Activated CD4-positive, CD25-positive, alpha-beta regulatory T cell (primary cell): ENCODE results near the gene FGF12.
"Not testable (repeated sequence)": the region's sequence is repeated elsewhere in the genome, so short reads cannot be mapped to it uniquely, and the experiment has no call there.

ENCODE experiments used
- DNase-seq, 4 experiments: peaks; one replicate each; lab custom pipeline; 2025; lab: John Stamatoyannopoulos, UW

FGF12 gene

GRCh38 chr3:192727032-192727847, at the start of gene FGF12:
Gene FGF12, minus strand, starts transcription at chr3:192727541.
- no peak for DNase-seq

- DNase-seq: not testable (repeated sequence)
Observed at GRCh38 chr3:192774341-192774740, 47.0 kb upstream of the FGF12 start.

DNA sequence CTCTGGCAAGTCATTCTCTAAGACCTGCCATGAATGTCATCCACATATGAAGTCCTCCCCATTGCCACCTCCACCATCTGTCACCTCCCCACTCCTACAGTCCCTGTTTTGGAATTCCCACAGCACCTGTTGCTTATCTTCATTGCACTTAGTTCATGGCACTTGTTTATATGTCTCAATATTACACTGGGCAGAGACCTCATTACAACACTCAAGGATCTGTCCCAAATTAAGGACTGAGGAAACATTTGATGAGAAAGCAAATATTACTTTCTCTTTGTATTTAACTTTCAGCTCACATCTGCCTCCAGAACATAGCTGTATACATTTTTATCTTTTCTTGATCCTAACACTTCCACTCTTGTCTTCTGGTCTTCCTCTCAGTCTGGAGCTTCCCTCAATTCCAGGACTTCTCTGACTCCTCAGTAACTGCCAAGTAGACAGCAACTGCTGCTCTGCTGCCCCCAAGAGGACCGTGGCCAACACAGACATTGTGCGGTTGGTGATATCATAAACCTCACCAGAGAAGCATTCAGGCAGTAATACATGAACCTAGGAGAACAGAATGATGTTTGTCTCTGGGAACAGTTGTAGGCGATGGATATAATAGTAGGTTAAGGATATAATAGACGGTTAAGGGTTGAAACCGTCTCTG, 45.0 kb upstream of the FGF12 start:
- no peak for DNase-seq

- no peak for DNase-seq
Observed at GRCh38 chr3:192758654-192759053, 31.3 kb upstream of the FGF12 start.

- DNase-seq: no peak
Observed at GRCh38 chr3:192751148-192751547, 23.8 kb upstream of the FGF12 start.

DNA sequence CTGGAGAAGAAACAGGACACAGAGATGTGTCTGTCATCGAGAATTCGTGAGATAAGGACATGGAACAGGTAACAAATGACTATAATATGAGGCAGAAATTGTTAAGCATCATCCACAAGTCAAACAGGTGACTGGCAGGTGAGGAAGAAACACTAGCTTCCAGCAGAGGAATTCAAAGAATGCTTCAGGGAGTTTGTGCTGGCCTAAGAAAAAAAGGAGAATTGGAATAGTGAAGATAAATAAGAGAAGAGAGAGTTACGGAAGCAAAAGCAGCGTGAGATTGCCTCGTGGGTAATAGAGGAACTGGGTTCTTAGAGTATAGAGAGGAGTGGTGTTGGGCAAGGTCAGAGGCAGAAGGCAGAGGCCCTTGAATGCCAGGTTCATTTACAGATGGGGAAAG, 22.9 kb upstream of the FGF12 start:
- no peak for DNase-seq

DNA sequence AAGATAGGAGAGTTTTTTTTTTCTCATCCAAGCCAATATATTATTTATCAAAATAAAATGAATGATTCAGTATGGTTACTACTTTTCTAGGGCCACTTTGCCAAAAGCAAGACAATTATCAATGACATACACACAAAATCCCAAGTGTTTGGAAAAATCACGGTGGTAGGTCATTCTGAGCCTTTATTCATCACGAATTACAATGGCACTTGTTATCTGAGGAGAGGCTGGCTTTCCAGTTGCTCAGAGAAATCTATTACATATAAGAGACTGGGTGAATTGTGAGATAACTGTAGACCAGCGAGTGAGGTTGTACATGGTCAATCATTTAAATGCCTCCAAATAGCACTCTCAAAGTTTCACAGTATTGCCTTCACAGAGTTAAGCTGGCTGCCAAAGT, 20.4 kb upstream of the FGF12 start:
- DNase-seq: no peak

DNA sequence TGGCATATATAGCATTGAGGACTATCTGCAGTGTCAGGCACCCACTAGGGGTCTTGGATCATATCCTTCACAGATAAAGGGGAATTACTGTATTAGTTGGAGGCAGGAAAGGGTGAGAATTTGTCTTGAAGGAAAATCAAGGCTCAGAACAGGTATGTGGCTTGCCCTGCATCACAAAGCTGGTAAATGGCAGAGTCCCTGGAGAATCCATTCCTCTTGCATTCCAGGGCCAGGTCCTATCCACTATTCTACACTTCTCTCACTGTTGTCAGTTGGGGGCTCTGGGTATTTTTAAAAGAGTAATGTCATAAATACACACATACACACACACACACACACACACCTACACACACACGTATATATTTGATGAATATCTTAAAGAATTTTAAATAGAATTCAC, 19.8 kb upstream of the FGF12 start:
- no peak for DNase-seq

DNA sequence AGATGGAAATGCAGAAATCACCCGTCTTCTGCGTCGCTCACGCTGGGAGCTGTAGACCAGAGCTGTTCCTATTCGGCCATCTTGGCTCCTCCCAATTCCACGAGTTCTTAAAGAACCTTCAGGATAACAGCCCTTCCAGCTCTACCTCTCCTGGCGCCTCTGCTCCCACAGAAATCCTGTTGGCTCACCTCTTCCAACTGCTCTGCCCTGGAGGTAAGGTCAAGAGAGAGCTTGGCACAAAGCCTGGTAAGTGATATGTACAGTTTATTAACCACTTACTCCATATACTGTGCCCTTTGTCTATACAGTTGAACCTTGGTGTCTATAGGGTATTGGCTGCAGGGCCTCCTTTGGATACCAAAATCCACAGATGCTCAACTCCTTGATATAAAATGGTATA, 17.8 kb upstream of the FGF12 start:
- DNase-seq: no peak

DNA sequence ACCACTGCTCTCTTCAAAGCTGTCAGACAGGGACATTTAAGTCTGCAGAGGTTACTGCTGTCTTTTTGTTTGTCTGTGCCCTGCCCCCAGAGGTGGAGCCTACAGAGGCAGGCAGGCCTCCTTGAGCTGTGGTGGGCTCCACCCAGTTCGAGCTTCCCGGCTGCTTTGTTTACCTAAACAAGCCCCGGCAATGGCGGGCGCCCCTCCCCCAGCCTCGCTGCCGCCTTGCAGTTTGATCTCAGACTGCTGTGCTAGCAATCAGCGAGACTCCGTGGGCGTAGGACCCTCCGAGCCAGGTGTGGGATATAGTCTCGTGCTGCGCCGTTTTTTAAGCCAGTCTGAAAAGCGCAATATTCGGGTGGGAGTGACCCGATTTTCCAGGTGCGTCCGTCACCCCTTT, 17.3 kb upstream of the FGF12 start:
- DNase-seq: not testable (repeated sequence)

DNA sequence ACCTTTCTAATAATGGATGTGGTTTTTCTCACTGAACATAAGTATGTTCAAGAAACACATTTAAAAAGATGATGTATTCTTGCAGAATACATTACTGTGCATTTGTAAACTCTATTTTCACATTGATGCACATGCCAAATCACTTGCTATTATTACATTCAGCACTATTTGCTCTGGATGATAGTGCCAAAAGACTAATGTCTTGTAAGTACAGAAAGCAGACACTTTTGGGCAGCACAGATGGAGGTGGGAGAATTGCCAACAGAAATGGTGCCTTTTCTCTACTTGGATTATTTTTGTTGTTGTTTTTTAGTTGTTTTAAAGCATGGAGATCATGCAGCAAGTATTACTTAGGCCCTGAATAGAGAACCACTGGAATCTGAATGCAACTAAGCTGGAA, 10.2 kb upstream of the FGF12 start:
- no peak for DNase-seq

DNA sequence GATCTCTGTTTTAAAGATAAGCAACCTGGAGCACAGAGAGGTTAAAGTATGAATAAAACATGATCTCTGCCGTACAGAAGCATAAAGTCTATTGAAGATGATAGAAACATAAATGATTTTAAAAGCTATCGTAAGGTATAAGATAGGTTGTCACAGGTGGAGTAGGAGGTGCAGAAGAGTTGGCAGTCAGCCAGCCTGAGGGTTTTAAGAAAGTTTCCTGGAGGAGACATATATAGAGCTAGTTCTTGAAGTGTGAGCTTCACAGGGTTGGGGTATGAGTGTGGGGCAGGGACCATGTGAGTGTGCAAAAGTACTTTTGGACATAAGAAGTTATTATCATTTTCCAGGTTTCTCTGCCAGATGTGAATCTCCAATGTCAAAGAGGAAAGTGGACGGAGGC, 3.9 kb upstream of the FGF12 start:
- no peak for DNase-seq

- no peak for DNase-seq
Observed at GRCh38 chr3:192726385-192726784, 956 bp downstream of the FGF12 start.

- no peak for DNase-seq
Observed at GRCh38 chr3:192719964-192720363, 7.4 kb downstream of the FGF12 start.

- DNase-seq: no peak
Observed at GRCh38 chr3:192718156-192718555, 9.2 kb downstream of the FGF12 start.

DNA sequence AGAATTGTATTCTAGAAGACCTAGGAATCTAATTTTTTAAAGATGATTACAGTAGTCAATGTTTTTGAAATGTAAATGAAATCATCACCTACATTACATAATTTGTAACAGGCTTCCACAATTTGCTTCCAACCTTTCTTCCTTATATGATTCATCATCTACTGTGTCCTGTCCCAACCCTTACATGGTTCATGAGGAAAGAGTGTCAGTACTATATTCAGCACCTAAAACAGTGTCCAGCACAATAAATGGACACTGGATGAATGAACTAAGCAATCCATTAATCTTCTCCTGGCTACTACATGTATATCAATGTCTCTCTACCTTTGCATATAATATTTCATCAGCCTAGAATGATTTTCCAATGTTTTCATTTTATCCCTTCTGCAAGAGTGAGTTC, 12.2 kb downstream of the FGF12 start:
- DNase-seq: no peak

- DNase-seq: not testable (repeated sequence)
Observed at GRCh38 chr3:192711126-192711525, 16.2 kb downstream of the FGF12 start.

GRCh38 chr3:192710366-192710765, 17.0 kb downstream of the FGF12 start:
- no peak for DNase-seq

DNA sequence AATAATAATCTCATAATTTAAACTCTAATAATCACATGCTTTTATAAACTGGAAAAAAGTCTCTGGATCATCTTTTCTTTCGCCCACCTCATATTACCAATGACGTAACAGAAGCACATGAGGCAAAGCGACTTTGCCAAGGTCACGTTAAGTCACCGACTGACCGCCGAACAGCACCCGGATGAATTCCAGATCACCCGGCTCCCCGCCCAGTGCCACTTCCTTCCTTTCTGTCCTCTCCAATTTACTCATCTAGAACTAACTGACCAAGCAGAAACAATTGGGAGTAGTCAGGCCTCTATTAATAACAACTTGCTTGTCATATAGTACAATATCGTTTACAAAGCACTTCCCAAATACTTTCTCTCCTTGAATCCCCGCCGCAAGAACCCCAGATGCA, 21.1 kb downstream of the FGF12 start:
- no peak for DNase-seq

DNA sequence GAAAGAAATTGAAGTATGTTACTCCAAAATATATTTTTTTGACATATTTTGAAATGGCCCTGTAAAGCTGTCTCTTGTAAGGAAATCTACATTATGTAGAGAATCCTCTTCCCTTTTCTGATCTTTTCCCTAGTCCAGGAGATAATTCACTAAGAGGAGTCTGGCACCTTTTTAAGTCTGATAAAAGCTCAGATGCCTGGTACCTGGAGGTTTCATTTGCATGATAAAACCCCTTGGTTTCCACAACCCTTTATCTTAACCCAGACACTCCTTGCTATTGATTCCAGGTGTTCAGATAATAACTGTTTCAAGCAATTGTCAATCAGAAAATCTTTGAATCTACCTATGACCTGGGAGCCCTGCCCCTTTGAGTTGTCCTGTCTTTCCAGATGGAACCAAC, 26.5 kb downstream of the FGF12 start:
- DNase-seq: no peak

- no peak for DNase-seq
Observed at GRCh38 chr3:192696943-192697587, 30.3 kb downstream of the FGF12 start.

DNA sequence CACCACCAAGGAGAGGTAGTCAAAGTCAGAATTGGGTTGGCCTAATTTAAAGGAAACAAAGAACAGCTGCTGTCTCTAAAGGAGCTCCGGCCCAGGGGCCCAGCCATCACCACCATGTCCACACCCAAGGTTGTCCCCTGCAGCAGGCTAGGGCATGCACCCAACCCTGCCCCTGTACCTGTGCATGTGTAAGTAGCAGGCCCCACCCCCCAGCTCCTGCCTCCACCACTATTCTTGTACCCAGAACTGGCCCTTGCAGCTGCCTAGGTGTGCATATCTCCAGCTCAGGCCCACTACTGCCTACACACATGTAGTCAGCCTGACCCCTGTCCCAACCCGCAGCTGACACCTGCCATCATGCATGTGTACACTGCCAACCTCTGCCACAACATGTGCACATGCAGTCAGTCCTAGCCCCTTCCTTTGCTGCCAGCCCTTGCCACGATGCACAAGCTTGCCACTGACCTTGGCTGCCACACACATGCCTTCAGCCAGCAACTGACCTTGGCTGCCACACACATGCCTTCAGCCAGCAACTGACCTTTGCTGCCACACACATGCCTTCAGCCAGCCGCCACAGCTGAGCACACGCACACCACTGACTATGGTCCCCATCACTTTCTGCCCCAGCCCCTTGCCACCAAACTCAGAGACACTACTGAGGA, 39.7 kb downstream of the FGF12 start:
- no peak for DNase-seq

GRCh38 chr3:192685801-192686200, 41.5 kb downstream of the FGF12 start:
- DNase-seq: no peak
